ENCODE data around the gene IRF7.

Gene IRF7

DNA sequence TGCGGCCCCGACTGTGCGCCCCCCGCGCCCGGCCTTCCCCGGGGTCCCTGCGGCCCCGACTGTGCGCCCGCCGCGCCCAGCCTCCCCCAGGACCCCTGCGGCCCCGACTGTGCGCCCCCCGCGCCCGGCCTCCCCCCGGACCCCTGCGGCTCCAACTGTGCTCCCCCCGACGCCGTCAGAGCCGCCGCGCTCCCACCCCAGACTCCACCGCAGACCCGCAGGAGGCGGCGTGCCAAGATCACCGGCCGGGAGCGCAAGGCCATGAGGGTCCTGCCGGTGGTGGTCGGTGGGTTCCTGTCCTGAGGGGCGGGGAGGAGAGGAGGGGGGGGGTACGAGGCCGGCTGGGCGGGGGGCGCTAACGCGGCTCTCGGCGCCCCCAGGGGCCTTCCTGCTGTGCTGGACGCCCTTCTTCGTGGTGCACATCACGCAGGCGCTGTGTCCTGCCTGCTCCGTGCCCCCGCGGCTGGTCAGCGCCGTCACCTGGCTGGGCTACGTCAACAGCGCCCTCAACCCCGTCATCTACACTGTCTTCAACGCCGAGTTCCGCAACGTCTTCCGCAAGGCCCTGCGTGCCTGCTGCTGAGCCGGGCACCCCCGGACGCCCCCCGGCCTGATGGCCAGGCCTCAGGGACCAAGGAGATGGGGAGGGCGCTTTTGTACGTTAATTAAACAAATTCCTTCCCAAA is 24.4 kb upstream of the IRF7 start:
- no peak for DNase-seq (ENCODE audit: low spot score)

DNA sequence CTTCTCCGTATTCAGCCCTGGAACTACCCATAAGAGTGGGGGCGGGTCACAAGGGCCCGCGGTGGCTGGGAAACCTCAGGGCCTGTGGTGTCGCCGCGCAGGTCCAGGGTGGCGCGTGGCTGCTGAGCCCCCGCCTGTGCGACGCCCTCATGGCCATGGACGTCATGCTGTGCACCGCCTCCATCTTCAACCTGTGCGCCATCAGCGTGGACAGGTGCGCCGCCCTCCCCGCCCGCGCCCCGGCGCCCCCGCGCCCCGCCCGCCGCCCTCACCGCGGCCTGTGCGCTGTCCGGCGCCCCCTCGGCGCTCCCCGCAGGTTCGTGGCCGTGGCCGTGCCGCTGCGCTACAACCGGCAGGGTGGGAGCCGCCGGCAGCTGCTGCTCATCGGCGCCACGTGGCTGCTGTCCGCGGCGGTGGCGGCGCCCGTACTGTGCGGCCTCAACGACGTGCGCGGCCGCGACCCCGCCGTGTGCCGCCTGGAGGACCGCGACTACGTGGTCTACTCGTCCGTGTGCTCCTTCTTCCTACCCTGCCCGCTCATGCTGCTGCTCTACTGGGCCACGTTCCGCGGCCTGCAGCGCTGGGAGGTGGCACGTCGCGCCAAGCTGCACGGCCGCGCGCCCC is 23.7 kb upstream of the IRF7 start:
- no peak for DNase-seq (ENCODE audit: low spot score)

- no peak for DNase-seq (ENCODE audit: low spot score)
Observed at GRCh38 chr11:638631-639331, 23.0 kb upstream of the IRF7 start.

GRCh38 chr11:637593-638521 is 22.1 kb upstream of the IRF7 start:
- no peak for DNase-seq (ENCODE audit: low spot score)

- no peak for DNase-seq (ENCODE audit: low spot score)
Observed at GRCh38 chr11:637333-637592, 21.5 kb upstream of the IRF7 start.

DNA sequence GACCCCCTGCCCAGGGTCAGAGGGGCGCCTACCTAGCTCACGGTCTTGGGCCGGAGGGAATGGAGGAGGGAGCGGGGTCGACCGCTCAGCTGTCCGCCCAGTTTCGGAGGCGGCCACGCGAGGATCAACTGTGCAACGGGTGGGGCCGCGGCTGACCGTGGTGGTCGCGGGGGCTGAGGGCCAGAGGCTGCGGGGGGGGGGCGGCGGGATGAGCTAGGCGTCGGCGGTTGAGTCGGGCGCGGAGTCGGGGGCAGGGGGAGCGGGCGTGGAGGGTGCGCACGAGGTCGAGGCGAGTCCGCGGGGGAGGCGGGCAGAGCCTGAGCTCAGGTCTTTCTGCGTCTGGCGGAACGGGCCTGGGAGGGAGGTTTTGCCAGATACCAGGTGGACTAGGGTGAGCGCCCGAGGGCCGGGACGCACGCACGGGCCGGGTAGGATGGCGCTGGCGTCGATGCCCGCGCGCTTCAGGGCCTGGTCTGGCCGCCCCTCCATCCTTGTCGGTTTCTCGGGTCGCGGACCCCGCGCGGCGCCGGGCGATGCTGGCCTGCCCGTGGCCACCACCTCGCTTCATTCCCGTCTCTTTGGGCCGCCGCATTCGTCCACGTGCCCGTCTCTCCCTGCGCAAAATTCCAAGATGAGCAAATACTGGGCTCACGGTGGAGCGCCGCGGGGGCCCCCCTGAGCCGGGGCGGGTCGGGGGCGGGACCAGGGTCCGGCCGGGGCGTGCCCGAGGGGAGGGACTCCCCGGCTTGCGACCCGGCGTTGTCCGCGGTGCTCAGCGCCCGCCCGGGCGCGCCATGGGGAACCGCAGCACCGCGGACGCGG is 21.0 kb upstream of the IRF7 start, which contains the start of gene DRD4:
Gene DRD4, plus strand, starts transcription at position 759 of the 822 bp plus-strand sequence. Its CDS starts 36 bp downstream, at position 795.
- DNase-seq (ENCODE audit: low spot score) = no peak

DNA sequence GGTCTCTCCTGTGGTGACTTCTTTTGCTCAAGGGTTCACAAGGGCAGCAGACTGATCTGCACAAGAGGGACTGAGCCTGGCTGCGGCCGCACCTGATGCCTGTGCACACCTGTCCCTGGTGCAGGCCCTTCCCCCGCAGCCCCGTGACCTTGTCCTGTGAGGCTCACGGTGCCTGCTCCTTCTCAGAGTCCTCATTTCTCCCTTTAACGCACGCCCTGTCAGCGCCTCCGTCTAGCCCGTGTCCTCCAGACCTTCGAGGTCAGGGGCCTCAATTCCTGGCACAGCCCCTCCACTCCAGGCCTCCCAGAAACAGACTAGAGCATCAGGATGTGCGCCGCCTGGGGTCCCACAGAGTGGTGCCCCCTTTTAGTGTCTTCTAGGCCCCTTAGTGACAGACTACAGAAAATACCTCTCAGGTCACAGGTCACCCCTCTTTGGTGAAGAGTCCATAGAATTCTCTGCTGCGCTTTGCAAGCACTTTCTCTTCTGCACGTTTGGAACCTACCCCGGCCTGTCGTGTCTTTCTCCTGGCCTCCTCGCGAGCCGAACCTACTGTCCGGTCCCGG is 20.3 kb upstream of the IRF7 start:
- no peak for DNase-seq (ENCODE audit: low spot score)

DNA sequence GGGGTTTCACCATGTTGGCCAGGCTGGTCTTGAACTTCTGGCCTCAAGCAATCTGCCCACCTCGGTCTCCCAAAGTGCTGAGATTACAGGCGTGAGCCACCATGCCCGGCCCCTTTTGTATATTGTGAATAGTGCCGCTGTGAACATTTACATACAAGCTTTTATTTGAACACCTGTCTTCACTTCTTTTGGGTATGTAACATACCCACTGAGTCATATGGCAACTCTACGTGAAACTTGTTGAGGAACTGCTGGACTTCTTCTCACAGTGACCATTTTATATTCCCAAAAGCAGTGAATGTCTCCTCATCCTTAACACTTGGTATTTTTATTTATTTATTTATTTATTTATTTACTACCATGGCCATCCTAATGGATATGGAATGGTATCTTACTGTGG is 15.1 kb upstream of the IRF7 start:
- DNase-seq (ENCODE audit: low spot score) = no peak

- DNase-seq (ENCODE audit: low spot score) = no peak
Observed at GRCh38 chr11:629237-629583, 13.5 kb upstream of the IRF7 start.

DNA sequence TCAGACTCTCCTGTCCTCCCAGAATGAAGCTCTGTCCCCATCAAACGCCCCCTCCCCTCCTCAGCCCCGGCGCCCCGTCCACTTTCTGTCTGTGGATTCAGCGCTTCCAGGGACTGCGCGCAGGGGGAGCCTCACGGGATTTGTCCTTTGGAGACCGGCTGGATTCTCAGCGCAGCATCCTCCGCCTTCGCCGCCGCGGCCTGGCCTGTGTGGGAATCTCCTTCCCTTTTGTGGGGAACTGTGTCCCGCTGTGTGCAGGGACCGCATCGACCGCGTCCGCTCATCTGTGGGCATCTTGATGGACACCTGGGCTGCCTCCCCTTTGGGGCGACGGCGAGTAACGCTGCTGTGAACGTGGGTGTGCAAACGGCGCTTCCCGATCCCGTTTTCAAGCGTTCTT is 12.3 kb upstream of the IRF7 start:
- no peak for DNase-seq (ENCODE audit: low spot score)

DNA sequence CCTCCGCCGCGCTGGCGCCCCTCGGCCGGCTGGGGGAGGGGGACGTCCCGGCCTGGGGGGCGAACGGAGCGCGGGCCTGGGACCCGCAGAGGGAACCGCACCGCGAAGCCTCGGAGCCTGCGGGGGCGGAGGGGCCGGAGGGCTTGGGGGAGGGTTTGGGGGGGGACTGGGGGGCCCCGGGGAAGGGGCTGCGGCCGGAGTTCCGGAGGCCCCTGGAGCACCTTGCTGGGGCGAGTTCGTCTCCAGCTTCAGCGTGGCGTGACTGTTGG is 11.5 kb upstream of the IRF7 start:
- DNase-seq (ENCODE audit: low spot score) = no peak

DNA sequence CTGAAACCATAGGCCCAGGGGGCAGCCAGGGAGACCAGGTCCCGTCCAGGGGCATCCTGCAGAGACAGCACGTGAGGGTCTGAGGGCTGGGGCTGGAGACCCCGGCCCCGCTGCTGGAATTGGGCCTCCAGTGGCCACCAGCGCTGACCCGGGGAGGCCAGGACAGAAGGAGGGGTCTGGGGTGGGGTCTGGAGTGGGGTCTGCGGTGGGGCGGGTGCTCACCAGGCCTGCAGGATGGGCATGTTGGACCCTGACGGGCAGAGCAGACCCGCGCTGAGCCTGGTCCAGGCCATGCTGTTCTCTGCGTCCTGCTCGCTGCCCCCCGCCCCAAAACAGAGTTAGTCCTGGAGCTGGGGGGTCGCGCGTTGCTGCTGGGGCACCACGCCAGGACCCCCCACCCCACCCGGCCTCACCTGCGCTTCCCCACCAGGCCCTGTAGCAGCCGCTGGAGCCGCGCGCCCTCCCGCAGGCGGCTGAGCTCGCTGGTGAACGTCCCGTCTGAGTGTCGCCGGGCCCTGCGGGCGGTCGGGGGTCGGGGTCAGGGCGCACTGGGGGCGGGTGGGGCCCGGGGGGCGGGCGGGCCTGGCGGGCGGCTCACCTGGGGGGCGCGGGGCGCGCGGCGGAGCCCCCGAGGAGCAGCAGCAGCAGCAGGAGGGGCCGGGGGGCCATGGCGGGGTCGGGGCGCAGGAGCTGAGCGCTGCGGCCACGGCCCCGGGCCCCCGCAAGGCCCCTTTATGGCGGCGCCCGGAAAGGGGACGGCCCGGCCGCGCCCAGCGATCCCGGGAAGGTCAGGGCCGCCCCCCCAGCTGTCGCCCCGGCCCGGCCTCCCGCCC is 10.9 kb upstream of the IRF7 start, which contains the start of gene SCT:
Gene SCT, minus strand, starts transcription at position 707 of the 833 bp plus-strand sequence. Its CDS starts 38 bp downstream, at position 669.
- DNase-seq (ENCODE audit: low spot score) = no peak

- no peak for DNase-seq (ENCODE audit: low spot score)
Observed at GRCh38 chr11:625636-626268, 10.0 kb upstream of the IRF7 start.

DNA sequence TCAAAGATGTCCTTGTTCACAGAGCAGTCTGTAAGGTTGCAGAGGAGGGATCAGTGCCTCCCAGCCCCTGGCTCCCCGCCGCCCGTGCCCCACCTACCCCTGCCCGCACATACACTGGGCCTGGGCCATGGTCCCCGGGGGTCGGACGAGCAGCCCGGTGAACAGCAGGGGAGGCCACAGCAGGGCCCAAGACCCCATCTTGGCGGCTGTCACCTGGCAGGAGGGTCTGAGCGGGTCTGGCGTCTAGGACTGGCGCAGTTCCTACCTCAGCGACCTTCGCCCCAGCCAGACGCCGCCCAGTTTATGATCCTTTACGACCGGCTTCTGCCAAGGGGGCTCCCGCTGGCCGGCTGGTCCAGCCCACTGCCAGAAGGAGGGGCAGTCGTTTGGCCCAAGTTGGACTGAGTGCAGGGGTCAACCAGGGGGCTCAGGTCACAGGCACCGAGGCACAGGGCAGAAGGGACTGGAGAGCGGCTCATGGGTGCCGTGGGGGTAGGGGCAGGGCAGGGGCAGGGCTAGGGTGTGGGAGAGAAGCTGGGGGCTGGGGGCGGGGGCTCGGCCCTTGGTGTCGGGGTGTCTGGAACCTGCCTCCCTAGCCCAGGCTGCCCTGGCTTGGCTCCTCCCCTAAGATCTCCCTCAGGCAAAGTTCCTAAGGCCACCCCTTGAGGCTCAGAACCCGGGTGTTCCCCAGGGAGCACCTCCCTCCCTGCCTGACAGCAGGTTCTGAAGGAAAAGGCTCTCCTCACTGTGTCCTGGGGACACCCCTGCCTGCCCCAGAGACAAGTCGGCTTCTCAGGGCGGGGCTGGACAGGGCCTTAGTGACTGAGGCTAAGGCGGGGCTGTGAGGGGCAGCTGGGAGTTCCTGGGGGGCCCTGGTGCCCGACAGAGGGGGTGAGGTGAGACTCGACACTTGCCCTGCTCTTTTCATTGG is 9.2 kb upstream of the IRF7 start, which contains the start of gene CDHR5:
Gene CDHR5, minus strand, starts transcription at position 251 of the 931 bp plus-strand sequence. Its CDS starts 53 bp downstream, at position 198.
- DNase-seq (ENCODE audit: low spot score) = no peak

- DNase-seq (ENCODE audit: low spot score) = no peak
Observed at GRCh38 chr11:623999-624704, 8.4 kb upstream of the IRF7 start.

DNA sequence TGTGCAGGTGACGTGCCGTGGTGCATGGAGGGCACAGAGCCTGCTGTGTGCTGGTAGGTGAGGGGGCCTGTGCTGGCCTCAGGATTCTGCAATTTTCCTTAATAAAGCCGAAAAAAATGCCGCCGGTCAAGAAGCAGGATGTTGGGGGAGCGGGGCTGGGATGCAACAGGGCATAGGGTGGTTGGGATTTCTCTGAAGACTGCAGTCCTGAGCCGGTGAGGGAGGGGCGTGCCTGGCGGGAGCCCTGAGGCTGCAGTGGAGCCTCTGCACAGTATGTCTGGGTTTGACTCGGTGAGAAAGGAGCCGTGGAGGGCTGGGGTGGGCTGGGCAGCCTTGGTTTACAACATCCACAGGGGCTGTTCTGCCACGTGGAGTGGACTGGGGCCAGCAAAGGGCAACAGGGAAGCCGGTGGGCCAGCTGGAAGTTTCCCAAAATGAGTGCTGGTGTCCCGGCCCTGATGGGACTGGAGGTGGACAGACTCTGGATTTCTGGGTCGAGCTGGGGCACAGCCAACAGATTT is 7.7 kb upstream of the IRF7 start:
- no peak for DNase-seq (ENCODE audit: low spot score)

DNA sequence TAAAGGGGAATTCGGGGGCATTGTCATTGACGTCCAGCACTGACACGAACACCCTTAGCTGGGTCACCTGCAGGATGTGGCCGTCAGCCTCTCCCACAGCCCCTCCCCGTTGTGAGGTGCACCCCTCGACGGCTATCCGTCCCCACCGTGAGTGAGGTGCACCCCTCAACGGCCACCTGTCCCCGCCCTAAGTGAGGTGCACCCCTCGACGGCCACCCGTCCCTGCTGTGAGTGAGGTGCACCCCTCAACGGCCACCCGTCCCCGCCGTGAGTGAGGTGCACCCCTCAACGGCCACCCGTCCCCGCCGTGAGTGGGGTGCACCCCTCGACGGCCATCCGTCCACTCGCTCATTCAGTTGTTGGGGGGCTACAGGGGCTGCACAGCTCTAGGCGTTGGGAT is 6.1 kb upstream of the IRF7 start:
- no peak for DNase-seq (ENCODE audit: low spot score)

Data from HuH-7.5 (cell line).